Measurements from ENCODE around the gene GPHN.

The GPHN gene

GRCh38 chr14:66979101-66979974 is 471.4 kb downstream of the GPHN start:
- H4K20me1 ChIP-seq = no peaks in the 10 kb centered on the region
- H3K4me2 ChIP-seq = no peak overlapping the region
- no peak for TF ChIP-seq Cebpa-rat (IDR thresholded peaks at IDR 0.05)
- H3K36me3 ChIP-seq = no peaks in the 10 kb centered on the region
- no peaks in the 10 kb centered on the region for H3K9me3 ChIP-seq (replicated peaks in 1 of 11)
- H3K4me3 ChIP-seq = no peak overlapping the region
- H3K27me3 ChIP-seq = no peaks in the 10 kb centered on the region
- H3K27ac ChIP-seq = no peak overlapping the region
- H3K9ac ChIP-seq = no peak overlapping the region
- no peaks in the 10 kb centered on the region for H3K4me1 ChIP-seq

DNA sequence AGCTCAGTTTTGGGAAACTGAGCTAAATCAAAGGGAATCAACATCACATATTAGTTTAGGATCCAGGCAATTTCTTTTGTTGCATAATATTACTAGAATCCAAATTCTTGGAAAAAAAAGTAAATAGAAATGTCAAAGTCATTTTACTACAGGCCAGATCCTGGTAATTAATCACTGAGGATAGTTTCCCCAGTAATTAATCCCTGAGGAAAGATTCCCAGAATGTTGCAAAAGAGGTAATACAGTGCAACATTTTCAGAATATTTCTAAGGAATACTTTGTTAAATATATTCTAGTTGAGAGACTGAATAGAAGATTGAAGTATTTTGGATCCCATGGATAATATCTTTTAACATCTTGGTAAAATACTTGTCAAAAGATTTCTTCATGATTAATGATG is 474.3 kb downstream of the GPHN start:
- no peaks in the 10 kb centered on the region for H3K4me1 ChIP-seq
- no peaks in the 10 kb centered on the region for H3K36me3 ChIP-seq
- H3K4me2 ChIP-seq = no peak overlapping the region
- H3K27me3 ChIP-seq = no peaks in the 10 kb centered on the region
- H3K9me3 ChIP-seq (replicated peaks in 1 of 11) = no peaks in the 10 kb centered on the region
- TF ChIP-seq Cebpa-rat (IDR thresholded peaks at IDR 0.05) = no peak
- no peak overlapping the region for H3K27ac ChIP-seq
- no peaks in the 10 kb centered on the region for H4K20me1 ChIP-seq
- no peak overlapping the region for H3K4me3 ChIP-seq
- no peak overlapping the region for H3K9ac ChIP-seq

- no peak for TF ChIP-seq Cebpa-rat (IDR thresholded peaks at IDR 0.05)
- Histone ChIP-seq H3K9ac (no peak overlapping the region), H3K36me3 (0 out of 22 replicates have a peak, but pooled peaks cover 0 to 1% (median 0%) of the 10 kb centered on the region in 11 experiments), H3K9me3 (replicated peaks in 1 of 11) (no peaks in the 10 kb centered on the region), H3K27ac (no peak overlapping the region), H4K20me1 (no peaks in the 10 kb centered on the region), H3K4me1 (no peaks in the 10 kb centered on the region), H3K4me2 (no peak overlapping the region), H3K27me3 (no peaks in the 10 kb centered on the region), H3K4me3 (no peak overlapping the region)
Measured at GRCh38 chr14:66992776-66993175, 484.8 kb downstream of the GPHN start.

DNA sequence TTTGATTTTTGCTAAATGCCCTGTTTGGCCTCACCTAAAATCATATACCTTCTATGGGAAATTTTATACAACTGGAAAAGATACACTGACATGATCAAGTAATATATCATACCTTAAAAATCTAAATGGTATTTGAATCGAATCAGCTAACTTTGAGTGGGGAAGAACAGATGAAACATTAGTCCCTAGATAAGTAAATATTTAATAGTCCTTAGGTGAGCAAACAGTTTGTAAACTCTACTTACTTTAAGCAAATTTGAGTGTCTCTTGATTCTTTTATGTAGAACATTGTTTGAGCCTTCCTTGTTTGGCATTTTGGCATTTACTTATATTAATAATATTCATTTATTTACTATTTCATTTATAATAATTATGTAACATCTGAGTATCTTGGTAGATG is 485.6 kb downstream of the GPHN start:
- Histone ChIP-seq H3K4me1 (no peaks in the 10 kb centered on the region), H3K36me3 (peaks cover 0 to 5% (median 0%) of the 10 kb centered on the region in 11 experiments; a peak in 1 of 22 replicates), H3K27ac (no peak overlapping the region), H3K27me3 (no peaks in the 10 kb centered on the region), H3K4me3 (no peak overlapping the region), H4K20me1 (no peaks in the 10 kb centered on the region), H3K4me2 (no peak overlapping the region), H3K9me3 (replicated peaks in 1 of 11) (no peaks in the 10 kb centered on the region), H3K9ac (no peak overlapping the region)
- no peak for TF ChIP-seq Cebpa-rat (IDR thresholded peaks at IDR 0.05)

DNA sequence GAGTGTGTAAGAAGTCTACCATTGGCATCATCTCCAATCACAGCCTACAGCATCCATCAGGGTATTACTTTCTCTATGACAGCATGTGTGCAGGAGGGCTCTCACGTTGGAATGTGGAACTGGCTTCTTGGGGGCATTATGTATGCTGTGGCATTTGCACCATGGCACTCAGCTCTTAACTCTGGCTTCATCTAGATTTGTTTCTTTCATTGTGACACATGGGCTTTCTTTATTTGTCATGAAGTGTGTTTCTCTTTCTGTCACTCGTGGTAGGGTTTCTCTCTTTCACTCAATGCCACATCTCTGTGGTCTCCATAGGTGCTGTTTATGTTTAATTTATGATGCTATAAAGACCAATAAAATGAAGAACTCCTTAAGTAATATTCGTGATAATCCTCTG is 490.1 kb downstream of the GPHN start:
- TF ChIP-seq Cebpa-rat (IDR thresholded peaks at IDR 0.05) = no peak
- Histone ChIP-seq H4K20me1 (no peaks in the 10 kb centered on the region), H3K36me3 (peaks cover 0 to 5% (median 0%) of the 10 kb centered on the region in 11 experiments; a peak in 1 of 22 replicates), H3K27me3 (no peaks in the 10 kb centered on the region), H3K4me3 (no peak overlapping the region), H3K9me3 (replicated peaks in 1 of 11) (no peaks in the 10 kb centered on the region), H3K9ac (no peak overlapping the region), H3K4me1 (0 out of 20 replicates have a peak, but pooled peaks cover 0 to 6% (median 0%) of the 10 kb centered on the region in 10 experiments), H3K4me2 (no peak overlapping the region), H3K27ac (no peak overlapping the region)

DNA sequence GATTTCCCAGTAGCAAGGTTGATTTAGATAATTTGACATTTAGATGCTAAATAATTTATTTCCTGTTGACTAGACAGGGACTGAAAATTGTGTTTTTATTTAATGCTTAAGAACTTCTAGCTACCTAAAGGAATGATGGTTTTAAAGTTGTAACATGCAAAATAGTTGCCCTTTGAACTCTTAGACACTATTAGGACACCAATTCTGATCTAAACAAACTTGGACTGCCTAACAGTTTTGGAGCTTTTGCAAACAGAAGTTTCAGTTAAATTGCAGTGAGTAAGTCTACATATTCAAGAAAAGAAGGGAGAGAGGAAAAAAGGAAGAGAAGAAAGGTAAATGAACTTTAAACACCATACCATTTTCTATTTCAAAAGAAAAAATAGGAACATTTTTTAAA is 492.0 kb downstream of the GPHN start:
- TF ChIP-seq Cebpa-rat (IDR thresholded peaks at IDR 0.05) = no peak
- H3K4me1 ChIP-seq = 0 out of 20 replicates have a peak, but pooled peaks cover 0 to 6% (median 0%) of the 10 kb centered on the region in 10 experiments
- H3K9me3 ChIP-seq (replicated peaks in 1 of 11) = no peaks in the 10 kb centered on the region

DNA sequence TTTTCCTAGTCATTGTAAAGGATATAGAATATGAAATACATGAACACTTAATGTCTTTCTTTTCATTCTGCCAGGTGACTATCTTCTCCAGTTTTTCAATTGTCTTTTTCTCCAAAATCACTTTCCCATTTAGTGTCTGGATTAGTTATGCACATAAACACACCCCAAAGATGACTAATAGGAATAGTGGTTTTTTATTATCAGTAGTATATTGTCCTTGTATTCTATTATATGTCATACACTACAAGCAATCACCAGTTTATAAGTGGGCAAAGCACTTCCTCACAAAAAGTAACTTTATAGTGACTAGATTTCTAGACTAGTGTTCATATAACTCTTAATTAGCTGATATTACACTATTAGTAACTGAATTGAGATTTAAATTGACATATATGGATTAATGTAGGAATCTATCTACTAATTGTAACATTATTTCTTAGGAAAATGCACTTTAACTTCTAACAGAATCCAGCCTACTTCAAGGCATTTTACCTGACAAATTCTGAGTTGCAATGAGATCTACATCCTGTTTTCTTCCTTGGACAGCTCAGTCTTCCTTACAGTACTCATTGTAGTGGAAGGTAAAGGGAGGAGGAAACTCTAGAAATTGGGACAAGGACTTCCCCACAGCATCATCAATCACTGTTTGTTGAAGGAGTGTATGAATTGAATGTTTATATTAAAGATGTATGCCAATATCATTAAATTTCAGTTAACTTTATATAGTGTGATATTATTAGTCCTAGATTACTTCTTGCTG is 495.2 kb downstream of the GPHN start:
- Histone ChIP-seq H3K4me3 (no peak overlapping the region), H3K27ac (no peak overlapping the region)

More for the DNA sequence above, 492.0 kb downstream of the GPHN start:
- H3K27me3 ChIP-seq = no peaks in the 10 kb centered on the region
- H3K4me3 ChIP-seq = no peak overlapping the region
- H3K27ac ChIP-seq = no peak overlapping the region
- H3K4me2 ChIP-seq = no peak overlapping the region
- no peak overlapping the region for H3K9ac ChIP-seq
- no peaks in the 10 kb centered on the region for H4K20me1 ChIP-seq
- H3K36me3 ChIP-seq = peaks cover 0 to 5% (median 0%) of the 10 kb centered on the region in 11 experiments; a peak in 1 of 22 replicates

DNA sequence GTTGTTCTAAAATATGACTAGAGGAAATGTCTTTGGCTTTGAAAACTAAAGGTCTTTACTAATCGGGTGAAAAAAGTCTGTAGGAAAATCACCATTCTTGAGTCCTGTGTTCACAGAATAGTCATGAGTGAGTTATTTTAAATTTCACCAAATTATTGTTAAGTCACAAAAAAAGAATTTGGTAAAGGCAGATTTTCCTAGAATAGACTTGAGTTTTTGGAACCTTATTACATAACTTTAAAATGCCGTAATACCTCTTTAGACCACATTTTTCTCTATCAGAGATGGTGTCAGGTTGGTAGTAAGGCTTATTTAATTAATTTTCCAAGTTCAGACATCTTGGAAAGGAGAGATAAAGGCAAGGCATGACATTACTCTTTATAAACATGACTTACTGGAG is 496.6 kb downstream of the GPHN start:
- no peak overlapping the region for H3K4me2 ChIP-seq

More for the DNA sequence above, 495.2 kb downstream of the GPHN start:
- no peaks in the 10 kb centered on the region for H3K36me3 ChIP-seq
- H3K27me3 ChIP-seq = no peaks in the 10 kb centered on the region
- H3K9ac ChIP-seq = no peak overlapping the region
- H3K4me1 ChIP-seq = 0 out of 20 replicates have a peak, but pooled peaks cover 0 to 6% (median 0%) of the 10 kb centered on the region in 10 experiments
- no peaks in the 10 kb centered on the region for H3K9me3 ChIP-seq (replicated peaks in 1 of 11)
- H3K4me2 ChIP-seq = no peak overlapping the region
- no peaks in the 10 kb centered on the region for H4K20me1 ChIP-seq
- no peak for TF ChIP-seq Cebpa-rat (IDR thresholded peaks at IDR 0.05)

DNA sequence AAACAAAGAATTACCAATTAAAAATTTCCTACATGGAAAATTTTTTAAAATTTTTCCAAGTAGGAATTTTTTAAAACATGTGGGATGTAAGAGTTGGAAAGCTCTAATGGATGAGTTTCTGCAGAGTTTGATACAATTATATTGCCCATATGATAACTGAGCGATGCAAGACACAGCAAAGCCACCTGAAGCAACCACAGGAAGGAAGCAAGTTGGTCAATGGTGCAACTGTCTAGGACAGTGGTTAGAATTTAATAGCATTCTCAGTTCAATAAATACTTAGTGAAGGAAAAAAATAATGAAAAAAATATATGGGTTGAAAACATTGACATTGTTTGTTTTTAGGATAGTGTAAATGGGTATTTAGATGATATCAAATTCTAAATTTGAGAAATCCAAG is 502.7 kb downstream of the GPHN start:
- H3K4me2 ChIP-seq = peak overlapping the region in 9 of 11 experiments; percentile 24 to 63 (median 47); a peak in 15 of 22 replicates
- H3K27me3 ChIP-seq = no peaks in the 10 kb centered on the region
- H3K4me1 ChIP-seq = peaks cover 7 to 26% (median 13%) of the 10 kb centered on the region in 10 experiments; a peak in 17 of 20 replicates
- no peaks in the 10 kb centered on the region for H3K36me3 ChIP-seq
- H3K4me3 ChIP-seq = no peak overlapping the region
- no peaks in the 10 kb centered on the region for H4K20me1 ChIP-seq
- TF ChIP-seq Cebpa-rat (IDR thresholded peaks at IDR 0.05) = no peak; a peak in 1 of 22 replicates
- peaks cover 0 to 8% (median 0%) of the 10 kb centered on the region in 11 experiments; a peak in 4 of 22 replicates for H3K9me3 ChIP-seq (replicated peaks in 1 of 11)
- peak overlapping the region in 5 of 11 experiments; percentile 44 to 65 (median 53); a peak in 8 of 22 replicates for H3K27ac ChIP-seq
- no peak overlapping the region for H3K9ac ChIP-seq

More for the DNA sequence above, 496.6 kb downstream of the GPHN start:
- Histone ChIP-seq H4K20me1 (no peaks in the 10 kb centered on the region), H3K36me3 (no peaks in the 10 kb centered on the region), H3K9ac (no peak overlapping the region), H3K9me3 (replicated peaks in 1 of 11) (peaks cover 0 to 3% (median 0%) of the 10 kb centered on the region in 11 experiments; a peak in 2 of 22 replicates), H3K4me1 (peaks cover 0 to 7% (median 0%) of the 10 kb centered on the region in 10 experiments; a peak in 5 of 20 replicates), H3K4me3 (no peak overlapping the region), H3K27ac (no peak overlapping the region), H3K27me3 (no peaks in the 10 kb centered on the region)
- TF ChIP-seq Cebpa-rat (IDR thresholded peaks at IDR 0.05) = no peak
